CD4-positive, alpha-beta T cell treated with Interleukin-15 for 4 hours (primary cell): Measurements from ENCODE around the gene USP19.

Experiments used
- DNase-seq: peaks from one replicate; pipeline ENCODE4 v3.0.0-alpha.2; 2020; ENCODE audit warnings: low spot score

USP19 gene, protein sequence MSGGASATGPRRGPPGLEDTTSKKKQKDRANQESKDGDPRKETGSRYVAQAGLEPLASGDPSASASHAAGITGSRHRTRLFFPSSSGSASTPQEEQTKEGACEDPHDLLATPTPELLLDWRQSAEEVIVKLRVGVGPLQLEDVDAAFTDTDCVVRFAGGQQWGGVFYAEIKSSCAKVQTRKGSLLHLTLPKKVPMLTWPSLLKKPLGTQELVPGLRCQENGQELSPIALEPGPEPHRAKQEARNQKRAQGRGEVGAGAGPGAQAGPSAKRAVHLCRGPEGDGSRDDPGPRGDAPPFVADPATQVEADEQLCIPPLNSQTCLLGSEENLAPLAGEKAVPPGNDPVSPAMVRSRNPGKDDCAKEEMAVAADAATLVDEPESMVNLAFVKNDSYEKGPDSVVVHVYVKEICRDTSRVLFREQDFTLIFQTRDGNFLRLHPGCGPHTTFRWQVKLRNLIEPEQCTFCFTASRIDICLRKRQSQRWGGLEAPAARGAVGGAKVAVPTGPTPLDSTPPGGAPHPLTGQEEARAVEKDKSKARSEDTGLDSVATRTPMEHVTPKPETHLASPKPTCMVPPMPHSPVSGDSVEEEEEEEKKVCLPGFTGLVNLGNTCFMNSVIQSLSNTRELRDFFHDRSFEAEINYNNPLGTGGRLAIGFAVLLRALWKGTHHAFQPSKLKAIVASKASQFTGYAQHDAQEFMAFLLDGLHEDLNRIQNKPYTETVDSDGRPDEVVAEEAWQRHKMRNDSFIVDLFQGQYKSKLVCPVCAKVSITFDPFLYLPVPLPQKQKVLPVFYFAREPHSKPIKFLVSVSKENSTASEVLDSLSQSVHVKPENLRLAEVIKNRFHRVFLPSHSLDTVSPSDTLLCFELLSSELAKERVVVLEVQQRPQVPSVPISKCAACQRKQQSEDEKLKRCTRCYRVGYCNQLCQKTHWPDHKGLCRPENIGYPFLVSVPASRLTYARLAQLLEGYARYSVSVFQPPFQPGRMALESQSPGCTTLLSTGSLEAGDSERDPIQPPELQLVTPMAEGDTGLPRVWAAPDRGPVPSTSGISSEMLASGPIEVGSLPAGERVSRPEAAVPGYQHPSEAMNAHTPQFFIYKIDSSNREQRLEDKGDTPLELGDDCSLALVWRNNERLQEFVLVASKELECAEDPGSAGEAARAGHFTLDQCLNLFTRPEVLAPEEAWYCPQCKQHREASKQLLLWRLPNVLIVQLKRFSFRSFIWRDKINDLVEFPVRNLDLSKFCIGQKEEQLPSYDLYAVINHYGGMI (N-terminal part only)

DNA sequence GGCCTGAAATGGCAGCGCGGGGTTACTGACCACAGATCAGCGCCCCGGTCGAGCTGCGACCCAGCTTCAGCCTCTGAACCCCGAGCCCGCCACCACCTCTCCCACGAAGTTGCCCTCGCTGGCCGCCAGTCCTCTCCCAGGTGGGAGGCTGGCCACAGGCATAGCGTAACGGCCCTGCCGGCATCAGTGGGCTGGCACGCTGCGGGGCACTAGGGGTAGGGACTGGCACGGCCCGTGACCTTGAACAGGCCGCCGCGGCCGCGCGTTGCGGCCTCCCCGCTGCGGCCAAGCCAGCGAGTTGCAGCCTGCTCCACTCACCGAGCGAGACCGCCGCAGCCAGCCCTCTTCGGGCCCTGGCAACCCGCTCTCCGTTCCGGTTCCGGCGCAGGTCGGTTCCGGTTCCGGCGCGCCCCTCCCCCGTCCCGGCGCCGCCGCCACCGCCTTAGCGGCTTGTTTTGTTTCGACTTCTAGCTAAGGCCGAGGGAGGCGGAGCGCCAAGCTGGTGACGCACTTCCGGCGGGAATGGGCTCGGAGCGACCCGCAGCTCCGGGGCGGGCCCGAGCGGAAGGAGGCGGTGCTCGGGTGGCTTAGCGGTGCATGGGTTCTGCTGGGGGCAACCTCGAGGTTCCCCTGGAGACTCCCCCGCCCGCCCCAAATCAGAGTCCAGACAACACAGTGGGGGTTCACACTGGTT lies at the start of gene USP19:
Gene USP19 (minus strand): TSS at position 386 of the 694 bp plus-strand sequence. CDS start 1,678 bp downstream, outside the sequence.
- DNase-seq, result peak; percentile 93

DNA sequence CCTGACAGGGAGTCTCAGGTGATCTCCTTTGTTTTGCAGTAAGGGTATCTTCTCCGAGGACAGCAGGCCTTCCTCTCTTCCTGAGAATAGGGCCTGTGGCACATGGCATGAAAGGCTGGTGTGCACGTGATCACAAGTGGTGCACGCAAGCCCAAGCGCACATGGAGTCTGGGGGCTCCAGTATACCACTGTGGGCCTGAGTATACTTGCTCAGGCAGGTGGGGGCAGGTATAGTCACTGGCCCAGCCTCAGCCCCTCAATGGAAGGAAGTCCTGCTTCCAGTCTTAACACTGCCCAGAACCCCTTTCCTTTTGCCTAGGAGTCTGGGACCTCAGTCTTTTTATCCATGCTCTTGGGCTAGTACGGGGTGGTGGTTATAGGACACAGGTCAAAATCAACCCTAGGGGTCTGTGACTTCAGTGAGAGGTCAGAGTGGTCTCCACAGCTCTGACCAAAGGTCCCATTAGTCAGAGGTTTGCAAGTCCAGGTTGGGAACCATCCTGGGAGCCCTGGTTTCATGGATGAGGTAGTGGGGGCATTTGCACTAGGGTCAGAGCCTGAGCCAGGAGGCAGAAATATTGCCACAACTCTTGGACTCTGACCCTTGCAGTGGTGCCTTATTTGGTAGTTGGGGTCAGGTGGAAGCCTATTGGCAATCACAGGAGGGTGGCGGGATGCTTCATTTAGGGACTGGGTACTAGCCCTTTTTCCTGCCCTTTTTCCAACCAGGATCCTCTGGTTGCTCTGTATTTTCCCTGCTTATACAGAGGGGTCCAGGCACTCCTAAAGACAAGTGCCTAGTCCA lies 46.3 kb upstream of the USP19 start:
- DNase-seq, result no peak

GRCh38 chr3:49165771-49166751 lies 45.4 kb upstream of the USP19 start, which contains the start of gene CCDC71:
TSS of gene CCDC71 (minus strand) at chr3:49166331. CDS start at chr3:49164208, 2,123 bp downstream.
- DNase-seq, result peak; percentile 73

GRCh38 chr3:49164983-49165720 lies 44.5 kb upstream of the USP19 start:
- no peak for DNase-seq

DNA sequence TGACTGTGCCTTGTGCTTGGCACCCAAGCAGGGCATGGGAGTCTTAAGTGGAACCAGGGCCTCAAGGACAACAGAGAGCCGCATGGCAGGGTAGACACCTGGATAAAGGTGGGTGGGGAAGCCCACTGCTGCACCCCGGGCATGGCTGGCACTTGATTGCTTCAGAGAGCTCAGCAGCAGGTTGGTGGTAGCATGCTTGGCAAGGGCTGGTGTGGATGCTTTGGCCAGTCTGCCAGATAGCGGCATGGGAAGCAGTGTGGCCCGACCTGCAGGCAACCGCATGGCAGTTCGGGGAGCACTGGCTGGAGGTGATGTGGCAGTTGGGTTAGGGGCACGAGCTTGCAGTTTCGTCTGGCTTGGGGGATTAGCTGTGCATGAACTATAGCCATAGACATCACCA lies 43.0 kb upstream of the USP19 start:
- no peak for DNase-seq

- DNase-seq, result no peak
Measured at GRCh38 chr3:49162751-49163419, 42.3 kb upstream of the USP19 start.

GRCh38 chr3:49161808-49162530 lies 41.3 kb upstream of the USP19 start:
- no peak for DNase-seq

- DNase-seq, result no peak
Measured at GRCh38 chr3:49161197-49161596, 40.6 kb upstream of the USP19 start.

GRCh38 chr3:49158792-49159191 lies 38.2 kb upstream of the USP19 start:
- no peak for DNase-seq

DNA sequence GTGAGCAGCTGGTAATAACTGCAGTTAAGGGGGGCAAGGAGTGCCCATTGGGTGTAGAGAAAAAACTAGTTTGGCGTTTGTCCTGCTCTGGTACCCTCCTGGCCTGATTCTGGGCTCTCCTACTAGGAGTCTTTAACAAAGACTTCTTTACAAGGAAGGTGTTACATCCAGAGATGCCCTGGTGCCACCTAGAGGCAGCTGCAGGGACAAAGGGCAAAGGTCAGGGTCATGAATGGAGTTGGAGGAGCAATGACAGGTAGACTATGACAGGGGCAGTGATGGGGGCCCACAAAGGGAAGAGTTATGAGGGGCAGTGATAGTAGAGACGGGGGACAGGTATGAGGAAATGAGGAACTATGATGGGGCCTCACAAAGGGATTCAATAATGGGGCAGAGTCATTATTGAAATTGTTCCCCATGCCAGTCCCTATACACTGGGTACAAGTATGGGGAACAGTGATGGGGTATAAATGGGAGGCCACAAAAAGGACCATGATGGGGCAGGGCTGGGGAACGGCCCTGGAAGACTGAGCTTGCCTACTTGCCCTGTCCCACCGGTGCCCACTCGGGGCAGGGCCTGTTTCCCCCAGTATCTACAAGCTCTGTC lies 37.6 kb upstream of the USP19 start:
- DNase-seq, result peak; percentile 63

- DNase-seq, result no peak
Measured at GRCh38 chr3:49157289-49157688, 36.7 kb upstream of the USP19 start.

GRCh38 chr3:49153349-49153912 lies 32.8 kb upstream of the USP19 start:
- DNase-seq, result no peak

- no peak for DNase-seq
Measured at GRCh38 chr3:49151610-49152009, 31.0 kb upstream of the USP19 start.

- DNase-seq, result no peak
Measured at GRCh38 chr3:49148159-49148558, 27.5 kb upstream of the USP19 start.

GRCh38 chr3:49140080-49140479 lies 19.5 kb upstream of the USP19 start:
- DNase-seq, result no peak

DNA sequence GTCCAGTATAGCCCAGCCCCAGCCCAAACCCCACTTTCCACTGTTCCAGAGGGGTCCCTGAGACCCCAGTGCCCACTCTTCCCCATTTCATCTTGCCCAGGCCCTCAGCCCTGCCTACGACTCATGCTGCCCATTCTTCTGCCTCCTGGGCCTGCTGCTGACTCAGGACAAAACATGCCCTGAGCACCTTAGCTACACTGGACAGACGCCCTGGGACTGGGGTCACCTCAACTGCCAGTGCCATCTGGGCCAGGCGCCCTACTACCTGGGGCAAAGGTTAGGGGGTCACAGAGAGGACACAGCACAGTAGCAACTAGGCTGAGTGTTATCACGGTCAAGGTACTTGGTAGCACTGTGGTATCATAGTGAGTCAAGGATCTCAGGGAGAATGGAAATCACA lies 14.9 kb upstream of the USP19 start:
- DNase-seq, result no peak
